Smooth muscle cell (in vitro differentiated cells): ENCODE measurements around the gene PTPRG. TPM values are rescaled to one million over a fixed set of nuclear protein-coding genes. Genes with fewer than 3 reads are reported as not detected.

Experiments used
- DNase-seq: peaks from one replicate; lab custom pipeline; 2025; ENCODE audit not compliant: unreplicated experiment; lab: John Stamatoyannopoulos, UW
- H2AFZ ChIP-seq: fragments of 200-600 bp; sonication (generic); 2 replicates; pipeline ENCODE4 v1.6.0; 2016; ENCODE audit warnings: antibody characterized with exemption, low read depth, mild to moderate bottlenecking
- H3F3A ChIP-seq: fragments of 200-600 bp; sonication (generic); 2 replicates; pipeline ENCODE4 v1.6.0; 2017; ENCODE audit warnings: antibody characterized with exemption, low read depth
- H3K27ac ChIP-seq: fragments of 200-600 bp; sonication (generic); 2 replicates; pipeline ENCODE4 v1.5.1; 2016; ENCODE audit warnings: low read depth, mild to moderate bottlenecking
- H3K27me3 ChIP-seq: fragments of 200-600 bp; sonication (generic); 2 replicates; pipeline ENCODE4 v1.6.1; 2016; ENCODE audit warnings: low read depth, mild to moderate bottlenecking
- H3K36me3 ChIP-seq: fragments of 200-600 bp; sonication (generic); 2 replicates; pipeline ENCODE4 v1.5.1; 2016; ENCODE audit warnings: low read depth
- H3K4me1 ChIP-seq: fragments of 200-600 bp; sonication (generic); 2 replicates; pipeline ENCODE4 v1.5.1; 2016; ENCODE audit warnings: low read depth
- H3K4me2 ChIP-seq: fragments of 200-600 bp; sonication (generic); 2 replicates; pipeline ENCODE4 v1.6.0; 2016; ENCODE audit warnings: mild to moderate bottlenecking
- H3K4me3 ChIP-seq: fragments of 200-600 bp; sonication (generic); 2 replicates; pipeline ENCODE4 v1.5.1; 2016; ENCODE audit warnings: mild to moderate bottlenecking
- H3K79me2 ChIP-seq: fragments of 200-600 bp; sonication (generic); 2 replicates; pipeline ENCODE4 v1.6.0; 2016; ENCODE audit warnings: low read depth, mild to moderate bottlenecking
- H3K9ac ChIP-seq: fragments of 200-600 bp; sonication (generic); 2 replicates; pipeline ENCODE4 v1.6.0; 2016; ENCODE audit warnings: low read depth
- H3K9me3 ChIP-seq: fragments of 200-600 bp; sonication (generic); replicated peaks from 2 replicates; pipeline ENCODE4 v1.5.1; 2016; ENCODE audit warnings: low read depth
- H4K20me1 ChIP-seq: fragments of 200-600 bp; sonication (generic); 2 replicates; pipeline ENCODE4 v1.6.0; 2016; ENCODE audit warnings: low read depth
- WGBS: methylation state at CpG from one replicate; pipeline ENCODE4 v1.1.7; 2016; ENCODE audit warnings: low lambda C conversion rate; 5-methylcytosine and 5-hydroxymethylcytosine counted together
- polyA plus RNA-seq: library from polyadenylated mRNA; unstranded; fragments of >200 nt; fragmentation: Nextera tagmentation; extraction: Ambion mirVana; gene quantifications from 2 replicates; pipeline ENCODE4 v1.2.1, GENCODE V29; 2016
- total RNA-seq: library from RNA; depleted of rRNA; stranded (reverse); fragments of >200 nt; gene quantifications from 2 replicates; pipeline ENCODE4 v1.2.3, GENCODE V29; 2014
- TF ChIP-seq, protein P1 (sequence below): fragments of 200-600 bp; sonication (generic); IDR thresholded peaks from 2 replicates; pipeline ENCODE4 v1.5.1; 2017; ENCODE audit warnings: borderline replicate concordance, mild to moderate bottlenecking, antibody characterized with exemption; ENCODE audit not compliant: insufficient read depth, poor library complexity, severe bottlenecking

The PTPRG gene
- total and polyA plus RNA-seq, 2 experiments from 2014 or later = 21.2 to 87.3 TPM

DNA sequence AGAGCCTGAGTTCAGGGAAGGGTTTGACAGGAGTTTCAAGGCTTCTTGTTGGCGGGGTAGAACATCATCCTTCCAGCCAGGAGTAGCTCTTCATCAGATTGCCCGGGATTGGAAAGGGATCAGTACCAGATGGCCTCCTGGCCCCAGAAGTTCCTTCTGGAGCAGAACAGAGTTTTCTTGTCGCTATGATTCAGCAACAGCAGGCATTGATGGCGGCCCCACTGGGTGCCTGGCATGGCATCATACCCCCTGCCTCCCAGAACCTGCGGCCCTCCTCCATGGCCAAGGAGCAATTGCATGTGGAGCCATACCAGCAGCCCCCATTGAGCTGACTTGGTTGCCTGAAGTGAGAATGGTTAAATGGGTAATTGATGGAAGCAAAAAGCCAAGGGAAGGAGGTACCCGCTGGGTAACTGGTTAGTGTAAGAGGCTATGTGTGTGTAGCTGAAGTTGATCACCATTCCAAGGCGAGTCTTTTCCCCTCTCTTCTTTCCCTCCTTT, 305.6 kb downstream of the PTPRG start:
- peaks cover 96% of the 10 kb centered on the region for H4K20me1 ChIP-seq
- no peaks in the 10 kb centered on the region for H3K36me3 ChIP-seq
- H3K27ac ChIP-seq = no peak overlapping the region
- no peaks in the 10 kb centered on the region for H3F3A ChIP-seq
- no peak overlapping the region for H2AFZ ChIP-seq
- peaks cover 22% of the 10 kb centered on the region for H3K4me1 ChIP-seq
- H3K4me3 ChIP-seq = no peak overlapping the region
- no peaks in the 10 kb centered on the region for H3K9me3 ChIP-seq
- H3K4me2 ChIP-seq = no peak overlapping the region
- no peak for DNase-seq
- H3K9ac ChIP-seq = no peak overlapping the region
- no peaks in the 10 kb centered on the region for H3K27me3 ChIP-seq
- 97% methylated on average over 7 of the region's 7 CpGs for WGBS
- TF ChIP-seq, protein P1, sequence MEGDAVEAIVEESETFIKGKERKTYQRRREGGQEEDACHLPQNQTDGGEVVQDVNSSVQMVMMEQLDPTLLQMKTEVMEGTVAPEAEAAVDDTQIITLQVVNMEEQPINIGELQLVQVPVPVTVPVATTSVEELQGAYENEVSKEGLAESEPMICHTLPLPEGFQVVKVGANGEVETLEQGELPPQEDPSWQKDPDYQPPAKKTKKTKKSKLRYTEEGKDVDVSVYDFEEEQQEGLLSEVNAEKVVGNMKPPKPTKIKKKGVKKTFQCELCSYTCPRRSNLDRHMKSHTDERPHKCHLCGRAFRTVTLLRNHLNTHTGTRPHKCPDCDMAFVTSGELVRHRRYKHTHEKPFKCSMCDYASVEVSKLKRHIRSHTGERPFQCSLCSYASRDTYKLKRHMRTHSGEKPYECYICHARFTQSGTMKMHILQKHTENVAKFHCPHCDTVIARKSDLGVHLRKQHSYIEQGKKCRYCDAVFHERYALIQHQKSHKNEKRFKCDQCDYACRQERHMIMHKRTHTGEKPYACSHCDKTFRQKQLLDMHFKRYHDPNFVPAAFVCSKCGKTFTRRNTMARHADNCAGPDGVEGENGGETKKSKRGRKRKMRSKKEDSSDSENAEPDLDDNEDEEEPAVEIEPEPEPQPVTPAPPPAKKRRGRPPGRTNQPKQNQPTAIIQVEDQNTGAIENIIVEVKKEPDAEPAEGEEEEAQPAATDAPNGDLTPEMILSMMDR = no peak
- peaks cover 2% of the 10 kb centered on the region for H3K79me2 ChIP-seq

DNA sequence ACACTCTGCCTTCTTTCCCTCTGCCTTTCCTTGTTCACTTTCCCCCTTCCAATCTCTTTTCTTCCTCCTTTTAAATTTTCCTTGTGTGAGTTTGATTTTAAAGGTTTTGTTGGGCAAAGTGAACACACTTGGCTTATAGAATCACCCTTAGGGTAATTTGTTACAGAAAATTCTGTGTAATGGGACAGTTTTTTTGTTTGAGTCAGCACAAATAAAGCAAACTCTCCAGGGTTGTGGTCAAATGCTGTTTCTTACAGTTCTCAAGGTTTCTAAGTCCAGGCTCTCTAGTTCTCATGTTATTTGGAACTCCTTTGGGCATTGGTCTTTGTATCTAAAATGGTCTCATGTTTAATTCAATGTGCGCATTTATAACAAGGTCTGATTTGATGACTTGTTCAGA, 307.1 kb downstream of the PTPRG start:
- no peak overlapping the region for H3K4me3 ChIP-seq
- H3K79me2 ChIP-seq = peaks cover 17% of the 10 kb centered on the region
- peaks cover 26% of the 10 kb centered on the region for H3K4me1 ChIP-seq
- H3K9ac ChIP-seq = no peak overlapping the region
- H4K20me1 ChIP-seq = peaks cover 95% of the 10 kb centered on the region
- no peak overlapping the region for H2AFZ ChIP-seq
- H3K9me3 ChIP-seq = no peaks in the 10 kb centered on the region
- WGBS = 96% methylated on average over 1 of the region's 1 CpG
- no peaks in the 10 kb centered on the region for H3F3A ChIP-seq
- H3K27me3 ChIP-seq = no peaks in the 10 kb centered on the region
- no peak for DNase-seq
- H3K27ac ChIP-seq = no peak overlapping the region
- TF ChIP-seq, protein P1 = no peak
- no peaks in the 10 kb centered on the region for H3K36me3 ChIP-seq
- H3K4me2 ChIP-seq = no peak overlapping the region

DNA sequence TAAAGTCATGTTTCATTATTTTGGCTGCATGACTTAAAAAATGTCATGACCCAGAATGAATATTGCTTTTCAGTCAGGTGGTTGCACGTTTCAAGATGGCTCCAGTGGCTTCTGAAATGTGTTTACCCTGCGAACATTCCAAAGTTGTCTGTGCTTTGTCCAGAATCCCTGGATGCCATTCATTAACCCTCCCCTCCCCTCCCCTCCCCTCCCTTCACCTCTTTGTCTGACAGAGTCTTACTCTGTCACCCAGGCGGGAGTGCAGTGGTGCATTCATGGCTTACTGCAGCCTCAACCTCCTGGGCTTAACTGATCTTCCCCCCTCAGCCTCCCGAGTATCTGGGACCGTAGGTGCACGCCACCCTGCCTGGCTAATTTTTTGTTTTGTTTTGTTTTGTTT, 308.0 kb downstream of the PTPRG start:
- Histone ChIP-seq H2AFZ (no peak overlapping the region), H3F3A (no peaks in the 10 kb centered on the region), H3K4me2 (no peak overlapping the region), H4K20me1 (peaks cover 95% of the 10 kb centered on the region), H3K9me3 (no peaks in the 10 kb centered on the region), H3K27me3 (no peaks in the 10 kb centered on the region), H3K9ac (no peak overlapping the region), H3K4me1 (peaks cover 28% of the 10 kb centered on the region), H3K4me3 (no peak overlapping the region), H3K36me3 (no peaks in the 10 kb centered on the region), H3K27ac (no peak overlapping the region), H3K79me2 (peaks cover 20% of the 10 kb centered on the region)
- DNase-seq = no peak
- 77% methylated on average over 6 of the region's 6 CpGs for WGBS
- TF ChIP-seq, protein P1 = no peak

DNA sequence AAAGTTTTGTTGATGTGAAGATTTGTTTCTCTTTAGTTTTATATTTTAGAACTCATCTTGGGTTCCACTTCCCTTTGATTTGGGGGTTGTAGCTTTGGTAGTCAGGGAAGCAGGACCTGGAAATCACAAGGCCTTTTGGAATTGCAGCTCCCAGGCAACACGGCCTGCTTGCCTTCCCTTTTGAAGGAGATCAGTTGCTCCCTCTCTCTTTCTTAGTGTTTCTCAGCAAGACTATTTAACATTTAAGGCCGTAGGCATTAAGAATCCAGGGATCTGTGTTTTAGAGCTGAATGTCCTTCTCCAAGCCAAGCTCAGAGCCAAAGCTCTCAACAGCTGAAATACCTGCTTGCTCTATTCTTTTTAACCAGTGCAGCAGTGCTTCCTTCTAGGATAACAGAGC, 310.3 kb downstream of the PTPRG start:
- WGBS = 52% methylated on average over 2 of the region's 2 CpGs
- TF ChIP-seq, protein P1 = no peak
- Histone ChIP-seq H3K27ac (no peak overlapping the region), H4K20me1 (peaks cover 89% of the 10 kb centered on the region), H3K4me1 (peaks cover 46% of the 10 kb centered on the region), H3K4me3 (no peak overlapping the region), H3F3A (peaks cover 10% of the 10 kb centered on the region), H3K79me2 (peaks cover 23% of the 10 kb centered on the region), H3K36me3 (no peaks in the 10 kb centered on the region), H3K4me2 (no peak overlapping the region), H3K9ac (no peak overlapping the region), H2AFZ (no peak overlapping the region), H3K9me3 (no peaks in the 10 kb centered on the region), H3K27me3 (no peaks in the 10 kb centered on the region)
- no peak for DNase-seq
